K562 (cell line): ENCODE data around the gene FXR1.

Source experiments
- CHD4 ChIP-seq: fragments of 200-600 bp; sonication (generic); IDR thresholded peaks from 3 replicates; pipeline ENCODE4 v1.6.1; 2012; ENCODE audit warnings: low read depth, mild to moderate bottlenecking, mixed read lengths, low read length, inconsistent platforms; ENCODE audit not compliant: insufficient read depth, insufficient replicate concordance, poor library complexity, severe bottlenecking
- CTCF ChIP-seq, 3 experiments: IDR thresholded peaks in 2 of 3; conservative IDR thresholded peaks in 1 of 3; 2 replicates each; pipeline ENCODE4 v1.5.1; 2011 to 2012; ENCODE audit warnings: low read length in 3 of 3, mild to moderate bottlenecking in 3 of 3, control low read depth in 2 of 3, improper control_type of control experiment in 1 of 3, inconsistent platforms in 1 of 3, low read depth in 1 of 3, mixed read lengths in 1 of 3, moderate library complexity in 1 of 3; ENCODE audit not compliant: insufficient read depth in 2 of 3
- ELF4 ChIP-seq: fragments of 450-650 bp; formaldehyde crosslinking; IDR thresholded peaks from 2 replicates; pipeline ENCODE4 v1.4.0; 2022; ENCODE audit warnings: missing genetic modification characterization
- FOXA1 ChIP-seq: fragments of 450-650 bp; IDR thresholded peaks from 2 replicates; pipeline ENCODE4 v1.6.1; 2016; ENCODE audit warnings: mild to moderate bottlenecking, borderline replicate concordance
- FOXP4 ChIP-seq: sonication (generic); formaldehyde crosslinking; IDR thresholded peaks from 2 replicates; pipeline ENCODE4 v1.8.0; 2022; ENCODE audit warnings: mild to moderate bottlenecking, missing genetic modification reagents, borderline replicate concordance
- GATA2 ChIP-seq: sonication (generic); formaldehyde crosslinking; IDR thresholded peaks from 2 replicates; pipeline ENCODE4 v1.4.0; 2020; ENCODE audit warnings: mild to moderate bottlenecking, missing genetic modification reagents
- HMG20B ChIP-seq: fragments of 250-450 bp; sonication (Bioruptor Pico); IDR thresholded peaks from 2 replicates; pipeline ENCODE4 v1.5.0; 2021; ENCODE audit warnings: mild to moderate bottlenecking
- POLR2AphosphoS5 ChIP-seq: IDR thresholded peaks from 2 replicates; pipeline ENCODE4 v1.6.1; 2011; ENCODE audit warnings: mild to moderate bottlenecking, low read depth, low read length, moderate library complexity; ENCODE audit not compliant: control insufficient read depth, insufficient read depth
- SP1 ChIP-seq: sonication (generic); formaldehyde crosslinking; IDR thresholded peaks from 2 replicates; pipeline ENCODE4 v1.8.1; 2022; ENCODE audit warnings: mild to moderate bottlenecking, missing genetic modification reagents
- ZBTB33 ChIP-seq: sonication (generic); formaldehyde crosslinking; IDR thresholded peaks from 2 replicates; pipeline ENCODE4 v1.8.1; 2023; ENCODE audit warnings: mild to moderate bottlenecking, missing genetic modification reagents
- ZNF695 ChIP-seq: fragments of 450-650 bp; formaldehyde crosslinking; IDR thresholded peaks from 2 replicates; pipeline ENCODE4 v1.4.0; 2020; ENCODE audit warnings: mild to moderate bottlenecking, moderate library complexity
- TF ChIP-seq, protein P1 (sequence below): fragments of 450-650 bp; IDR thresholded peaks from 2 replicates; pipeline ENCODE4 v1.6.1; 2018; ENCODE audit not compliant: partially characterized antibody
- TF ChIP-seq, protein P2 (sequence below): sonication (generic); formaldehyde crosslinking; IDR thresholded peaks from 2 replicates; pipeline ENCODE4 v1.8.1; 2022; ENCODE audit warnings: missing genetic modification reagents

DNA sequence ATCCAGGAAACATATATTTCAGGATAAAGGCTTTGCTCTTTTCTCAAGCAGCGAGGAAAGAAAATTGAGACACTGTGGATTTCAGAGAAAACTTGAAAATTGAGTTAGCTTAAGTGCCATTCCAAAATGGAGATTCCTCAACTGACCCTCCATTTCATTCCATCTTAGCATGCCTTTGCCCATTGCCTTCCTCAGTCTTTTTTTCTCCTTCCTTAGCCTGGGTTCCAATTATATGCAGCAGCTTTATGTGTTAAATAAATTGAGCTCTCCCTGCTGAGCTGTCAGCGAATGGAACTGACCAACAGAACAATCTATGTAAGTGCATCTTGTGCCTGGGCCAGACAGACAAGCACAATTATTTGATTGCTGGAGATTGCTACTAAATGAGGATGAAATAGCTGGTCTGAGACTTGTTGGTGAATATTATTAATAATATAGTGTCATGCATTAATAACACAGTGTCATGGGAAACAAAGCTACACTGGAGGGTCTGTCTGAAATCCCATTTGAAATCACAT is 84.0 kb downstream of the FXR1 start:
- TF ChIP-seq CHD4: no peak
- TF ChIP-seq ZNF695 (CRISPR knock-in tag): no peak
- TF ChIP-seq HMG20B (CRISPR knock-in tag): no peak
- TF ChIP-seq, protein P1, sequence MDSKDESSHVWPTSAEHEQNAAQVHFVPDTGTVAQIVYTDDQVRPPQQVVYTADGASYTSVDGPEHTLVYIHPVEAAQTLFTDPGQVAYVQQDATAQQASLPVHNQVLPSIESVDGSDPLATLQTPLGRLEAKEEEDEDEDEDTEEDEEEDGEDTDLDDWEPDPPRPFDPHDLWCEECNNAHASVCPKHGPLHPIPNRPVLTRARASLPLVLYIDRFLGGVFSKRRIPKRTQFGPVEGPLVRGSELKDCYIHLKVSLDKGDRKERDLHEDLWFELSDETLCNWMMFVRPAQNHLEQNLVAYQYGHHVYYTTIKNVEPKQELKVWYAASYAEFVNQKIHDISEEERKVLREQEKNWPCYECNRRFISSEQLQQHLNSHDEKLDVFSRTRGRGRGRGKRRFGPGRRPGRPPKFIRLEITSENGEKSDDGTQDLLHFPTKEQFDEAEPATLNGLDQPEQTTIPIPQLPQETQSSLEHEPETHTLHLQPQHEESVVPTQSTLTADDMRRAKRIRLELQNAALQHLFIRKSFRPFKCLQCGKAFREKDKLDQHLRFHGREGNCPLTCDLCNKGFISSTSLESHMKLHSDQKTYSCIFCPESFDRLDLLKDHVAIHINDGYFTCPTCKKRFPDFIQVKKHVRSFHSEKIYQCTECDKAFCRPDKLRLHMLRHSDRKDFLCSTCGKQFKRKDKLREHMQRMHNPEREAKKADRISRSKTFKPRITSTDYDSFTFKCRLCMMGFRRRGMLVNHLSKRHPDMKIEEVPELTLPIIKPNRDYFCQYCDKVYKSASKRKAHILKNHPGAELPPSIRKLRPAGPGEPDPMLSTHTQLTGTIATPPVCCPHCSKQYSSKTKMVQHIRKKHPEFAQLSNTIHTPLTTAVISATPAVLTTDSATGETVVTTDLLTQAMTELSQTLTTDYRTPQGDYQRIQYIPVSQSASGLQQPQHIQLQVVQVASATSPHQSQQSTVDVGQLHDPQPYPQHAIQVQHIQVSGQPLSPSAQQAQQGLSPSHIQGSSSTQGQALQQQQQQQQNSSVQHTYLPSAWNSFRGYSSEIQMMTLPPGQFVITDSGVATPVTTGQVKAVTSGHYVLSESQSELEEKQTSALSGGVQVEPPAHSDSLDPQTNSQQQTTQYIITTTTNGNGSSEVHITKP: peak; percentile 65
- TF ChIP-seq, protein P2, sequence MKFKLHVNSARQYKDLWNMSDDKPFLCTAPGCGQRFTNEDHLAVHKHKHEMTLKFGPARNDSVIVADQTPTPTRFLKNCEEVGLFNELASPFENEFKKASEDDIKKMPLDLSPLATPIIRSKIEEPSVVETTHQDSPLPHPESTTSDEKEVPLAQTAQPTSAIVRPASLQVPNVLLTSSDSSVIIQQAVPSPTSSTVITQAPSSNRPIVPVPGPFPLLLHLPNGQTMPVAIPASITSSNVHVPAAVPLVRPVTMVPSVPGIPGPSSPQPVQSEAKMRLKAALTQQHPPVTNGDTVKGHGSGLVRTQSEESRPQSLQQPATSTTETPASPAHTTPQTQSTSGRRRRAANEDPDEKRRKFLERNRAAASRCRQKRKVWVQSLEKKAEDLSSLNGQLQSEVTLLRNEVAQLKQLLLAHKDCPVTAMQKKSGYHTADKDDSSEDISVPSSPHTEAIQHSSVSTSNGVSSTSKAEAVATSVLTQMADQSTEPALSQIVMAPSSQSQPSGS (CRISPR knock-in tag): no peak
- no peak for TF ChIP-seq POLR2AphosphoS5
- TF ChIP-seq FOXP4: no peak
- no peak for TF ChIP-seq CTCF (IDR thresholded peaks at IDR 0.05 in 2 of 3, conservative IDR thresholded peaks at IDR 0.05 in 1 of 3; ENCODE audit: insufficient read depth in 2 of 3, low read depth in 1 of 3, low read length in 3 of 3)
- no peak for TF ChIP-seq ELF4 (CRISPR knock-in tag)
- no peak for TF ChIP-seq ZBTB33
- TF ChIP-seq FOXA1: no peak
- TF ChIP-seq GATA2: no peak
- TF ChIP-seq SP1 (CRISPR knock-in tag): no peak
